Spinal cord (tissue), 10 donors: Measurements from ENCODE around the gene KCNQ5. TPM values are rescaled to one million over a fixed set of nuclear protein-coding genes. Genes with fewer than 3 reads are reported as not detected.

Experiments
- DNase-seq, 6 donors: peaks; one replicate each; pipeline versions ENCODE4 v3.0.0 to v3.0.0-alpha.2; 2013 to 2015; ENCODE audit warnings: low spot score in 6 of 6, low read depth in 4 of 6
- H3K27ac ChIP-seq: one replicate; pipeline ENCODE4 v1.5.1; 2013; ENCODE audit warnings: low read depth, low read length, control low read depth
- H3K27me3 ChIP-seq: one replicate; pipeline ENCODE4 v1.6.1; 2013; ENCODE audit warnings: low read length; ENCODE audit not compliant: control insufficient read depth, insufficient read depth
- H3K36me3 ChIP-seq: one replicate; pipeline ENCODE4 v1.6.1; 2013; ENCODE audit warnings: low read length; ENCODE audit not compliant: control insufficient read depth, insufficient read depth
- H3K4me1 ChIP-seq: one replicate; pipeline ENCODE4 v1.6.1; 2013; ENCODE audit warnings: low read length; ENCODE audit not compliant: control insufficient read depth, insufficient read depth
- H3K4me3 ChIP-seq: one replicate; pipeline ENCODE4 v1.5.1; 2013; ENCODE audit warnings: low read depth, low read length, control low read depth
- H3K9me3 ChIP-seq: one replicate; pipeline ENCODE4 v1.6.1; 2013; ENCODE audit warnings: low read length; ENCODE audit not compliant: control insufficient read depth, insufficient read depth
- WGBS: methylation state at CpG from one replicate; pipeline ENCODE4 v1.1.5; 2013; ENCODE audit warnings: missing lambda C conversion rate; ENCODE audit not compliant: insufficient coverage; 5-methylcytosine and 5-hydroxymethylcytosine counted together
- polyA plus RNA-seq, 2 donors: library from polyadenylated mRNA; unstranded; fragments of 120-200 nt; gene quantifications; one replicate each; pipeline ENCODE4 v1.2.1, GENCODE V29; 2013; ENCODE audit not compliant: insufficient read length in 2 of 2
- total RNA-seq, 2 donors: library from RNA; depleted of rRNA in 1 of 2; stranded (reverse); fragments of 120-200 nt in 1 of 2; fragments of >200 nt in 1 of 2; gene quantifications; one replicate each; pipeline versions ENCODE4 v1.2.3 to v1.2.4, GENCODE V29; 2013 to 2014
- donor health status: healthy.

KCNQ5 gene
- total and polyA plus RNA-seq, 4 donors, result 2.4 to 9.2 (median 6.5) TPM

- 90% methylated on average over 32 of the region's 41 CpGs for WGBS
- Histone ChIP-seq H3K4me3 (no peak overlapping the region), H3K36me3 (no peaks in the 10 kb centered on the region), H3K27ac (no peak overlapping the region), H3K27me3 (no peaks in the 10 kb centered on the region), H3K9me3 (no peaks in the 10 kb centered on the region), H3K4me1 (no peaks in the 10 kb centered on the region)
- no peak for DNase-seq
These were observed 535.2 kb downstream of the KCNQ5 start for GRCh38 chr6:73156793-73157767.

DNA sequence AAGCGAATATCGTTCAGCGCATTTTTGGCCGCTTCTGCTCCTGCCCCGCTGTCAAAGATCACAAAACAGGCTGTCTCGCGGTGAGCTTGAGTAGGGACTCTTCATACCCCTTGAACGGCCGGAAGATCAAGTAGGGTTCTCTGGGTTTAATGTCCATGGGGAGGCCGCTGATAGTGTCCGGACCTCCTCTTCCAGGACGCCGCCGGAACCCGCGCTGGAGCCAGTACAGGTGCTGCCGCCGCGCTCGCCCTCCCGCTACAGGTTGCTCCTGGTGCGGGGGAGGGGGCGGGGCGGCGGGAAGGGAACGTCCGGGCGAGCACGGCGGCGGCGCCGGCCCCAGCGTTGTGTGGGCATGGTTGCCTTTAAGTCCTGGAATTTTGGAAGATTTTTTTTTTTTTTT is 536.0 kb downstream of the KCNQ5 start:
- Histone ChIP-seq H3K27ac (no peak overlapping the region), H3K4me3 (no peak overlapping the region), H3K27me3 (no peaks in the 10 kb centered on the region), H3K4me1 (no peaks in the 10 kb centered on the region), H3K36me3 (no peaks in the 10 kb centered on the region), H3K9me3 (no peaks in the 10 kb centered on the region)
- no peak for DNase-seq
- WGBS, result 78% methylated on average over 29 of the region's 34 CpGs

- Histone ChIP-seq H3K9me3 (no peaks in the 10 kb centered on the region), H3K36me3 (no peaks in the 10 kb centered on the region), H3K27me3 (no peaks in the 10 kb centered on the region), H3K4me3 (no peak overlapping the region), H3K4me1 (no peaks in the 10 kb centered on the region), H3K27ac (no peak overlapping the region)
- no peak for DNase-seq
- 43% methylated on average over 2 of the region's 4 CpGs for WGBS
These were observed 547.2 kb downstream of the KCNQ5 start for GRCh38 chr6:73169111-73169510.

- Histone ChIP-seq H3K36me3 (no peaks in the 10 kb centered on the region), H3K9me3 (no peaks in the 10 kb centered on the region), H3K4me1 (no peaks in the 10 kb centered on the region), H3K27me3 (no peaks in the 10 kb centered on the region), H3K4me3 (no peak overlapping the region), H3K27ac (no peak overlapping the region)
- no CpG with 5 or more reads among the region's 5 CpGs for WGBS
- DNase-seq, result no peak
These were observed 547.8 kb downstream of the KCNQ5 start for GRCh38 chr6:73169633-73170032.

GRCh38 chr6:73174646-73175045 is 552.8 kb downstream of the KCNQ5 start:
- no peaks in the 10 kb centered on the region for H3K27me3 ChIP-seq
- no peak for DNase-seq
- H3K4me1 ChIP-seq, result no peaks in the 10 kb centered on the region
- H3K36me3 ChIP-seq, result no peaks in the 10 kb centered on the region
- 93% methylated on average over 4 of the region's 4 CpGs for WGBS
- H3K4me3 ChIP-seq, result no peak overlapping the region
- no peak overlapping the region for H3K27ac ChIP-seq
- H3K9me3 ChIP-seq, result no peaks in the 10 kb centered on the region

DNA sequence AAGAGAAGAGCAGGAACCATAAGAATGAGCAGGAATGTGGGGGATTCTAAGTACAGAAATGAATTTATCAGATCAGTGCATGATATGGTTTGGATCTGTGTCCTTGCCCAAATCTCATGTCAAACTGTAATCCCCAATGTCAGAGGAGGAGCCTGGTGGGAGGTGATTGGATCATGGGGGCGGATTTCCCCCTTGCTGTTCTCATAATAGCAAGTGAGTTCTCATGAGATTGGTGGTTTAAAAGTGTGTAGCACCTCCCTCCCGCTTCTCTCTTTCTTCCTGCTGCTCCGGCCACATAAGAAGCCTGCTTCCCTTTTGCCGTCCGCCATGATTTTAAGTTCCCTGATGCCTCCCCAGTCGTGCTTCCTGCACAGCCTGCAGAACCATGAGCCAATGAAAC is 554.2 kb downstream of the KCNQ5 start:
- no peaks in the 10 kb centered on the region for H3K27me3 ChIP-seq
- 100% methylated on average over 1 of the region's 6 CpGs for WGBS
- DNase-seq, result no peak
- no peaks in the 10 kb centered on the region for H3K9me3 ChIP-seq
- H3K27ac ChIP-seq, result no peak overlapping the region
- H3K4me3 ChIP-seq, result no peak overlapping the region
- no peaks in the 10 kb centered on the region for H3K4me1 ChIP-seq
- no peaks in the 10 kb centered on the region for H3K36me3 ChIP-seq

DNA sequence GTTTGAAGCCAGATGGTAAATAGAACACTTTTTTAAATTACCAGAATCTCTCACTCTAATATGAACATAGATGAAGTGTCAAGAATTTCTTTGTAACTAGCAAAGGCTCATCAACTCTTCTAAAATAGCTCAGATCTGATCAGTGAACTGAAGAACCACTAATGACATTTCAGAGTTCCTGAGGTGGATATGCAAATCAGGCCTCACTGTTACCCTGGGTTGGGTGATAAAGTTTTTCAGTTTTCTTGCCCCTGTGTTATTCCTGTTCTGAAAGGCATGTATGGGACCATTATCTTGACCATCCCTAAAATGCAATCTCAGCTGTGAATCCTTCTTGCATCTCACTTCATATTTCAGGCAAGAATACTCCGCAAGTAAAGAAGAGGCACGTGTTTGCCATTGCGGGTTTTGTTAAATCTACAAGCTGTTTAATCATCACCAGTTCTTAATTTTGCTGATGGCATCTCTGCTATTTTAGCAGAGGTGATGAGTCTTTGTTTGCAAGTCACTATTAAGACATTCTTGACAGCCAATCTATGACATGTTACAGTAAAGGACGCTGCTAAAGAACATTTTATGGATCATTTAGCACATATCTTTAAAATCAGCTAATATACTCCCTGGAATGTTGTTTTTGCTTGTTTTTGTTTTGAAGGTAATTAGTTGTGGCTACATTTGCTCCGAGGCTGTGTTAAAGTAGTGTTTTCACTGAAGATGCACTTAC is 555.5 kb downstream of the KCNQ5 start:
- Histone ChIP-seq H3K9me3 (no peaks in the 10 kb centered on the region), H3K27ac (no peak overlapping the region), H3K27me3 (no peaks in the 10 kb centered on the region), H3K4me1 (no peaks in the 10 kb centered on the region), H3K36me3 (no peaks in the 10 kb centered on the region), H3K4me3 (no peak overlapping the region)
- no CpG with 5 or more reads among the region's 5 CpGs for WGBS
- DNase-seq, result peak in 1 of 6 donors; percentile 7

- Histone ChIP-seq H3K36me3 (no peaks in the 10 kb centered on the region), H3K4me3 (no peak overlapping the region), H3K9me3 (no peaks in the 10 kb centered on the region), H3K4me1 (no peaks in the 10 kb centered on the region), H3K27ac (no peak overlapping the region), H3K27me3 (no peaks in the 10 kb centered on the region)
- 86% methylated on average over 2 of the region's 6 CpGs for WGBS
- DNase-seq, result no peak
These were observed 558.3 kb downstream of the KCNQ5 start for GRCh38 chr6:73180076-73180738.

DNA sequence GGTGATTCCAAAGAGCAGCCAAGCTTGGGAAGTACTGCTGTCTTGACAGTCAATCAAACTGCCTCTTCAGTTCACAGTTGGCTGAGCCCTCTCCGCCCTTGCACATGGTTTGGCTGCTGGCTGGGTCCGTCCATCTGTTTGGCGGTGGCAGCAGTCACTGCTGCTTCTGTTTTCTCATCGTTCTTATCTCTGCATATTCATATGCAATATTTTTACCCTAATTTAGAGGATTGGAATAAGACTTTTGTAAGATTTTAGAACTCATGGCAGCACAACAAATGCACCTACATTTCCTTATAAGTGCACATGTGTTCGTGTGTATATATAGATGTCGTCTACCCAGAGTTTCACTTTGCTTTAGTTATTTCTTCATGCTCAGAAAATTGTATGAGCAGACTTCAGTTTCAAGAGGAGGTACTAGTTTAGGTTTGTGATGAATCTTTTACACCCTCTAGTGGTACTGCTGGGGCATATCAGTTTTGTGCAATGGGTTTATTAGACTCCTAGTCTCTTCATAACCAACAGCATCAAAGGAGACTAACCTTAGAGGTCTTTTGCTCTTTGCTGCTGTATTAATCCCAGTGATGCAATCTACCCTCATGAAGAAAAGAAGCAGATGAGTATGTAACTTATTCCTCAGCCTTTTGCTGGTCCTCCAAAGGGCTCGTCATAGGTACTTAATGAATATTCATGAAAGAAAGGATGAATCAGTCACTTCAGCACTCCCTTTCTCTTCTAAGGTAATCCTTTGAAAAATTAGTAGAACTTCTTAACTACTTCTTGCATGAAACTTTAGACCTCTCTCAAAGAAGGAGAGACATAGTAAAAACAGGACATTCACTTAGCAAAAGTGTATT is 559.1 kb downstream of the KCNQ5 start:
- Histone ChIP-seq H3K4me3 (no peak overlapping the region), H3K27me3 (no peaks in the 10 kb centered on the region), H3K36me3 (no peaks in the 10 kb centered on the region), H3K27ac (no peak overlapping the region), H3K4me1 (no peaks in the 10 kb centered on the region), H3K9me3 (no peaks in the 10 kb centered on the region)
- WGBS, result 71% methylated on average over 1 of the region's 7 CpGs
- DNase-seq, result peak; percentile 30 to 93 (median 52)
